ENCODE measurements around the gene C1orf198. TPM values are rescaled to one million over a fixed set of nuclear protein-coding genes. Genes with fewer than 3 reads are reported as not detected.

C1orf198 gene
- total RNA-seq, 1 donor from 2014 or later: 85.2 TPM

Other genes starting within 250 kb of the C1orf198 start
- gene COG2, start 226.0 kb downstream of the C1orf198 start, total RNA-seq (ENCODE audit: insufficient read depth, low replicate concordance): 18.8 TPM
- not detected for gene AGT, start 154.4 kb downstream of the C1orf198 start, total RNA-seq (ENCODE audit: insufficient read depth, low replicate concordance)
- not detected for gene CAPN9, start 121.1 kb downstream of the C1orf198 start, total RNA-seq (ENCODE audit: insufficient read depth, low replicate concordance)
- 4.8 TPM for gene TTC13, start 110.3 kb upstream of the C1orf198 start, total RNA-seq (ENCODE audit: insufficient read depth, low replicate concordance)
- 10.8 TPM for gene ARV1, start 110.6 kb upstream of the C1orf198 start, total RNA-seq (ENCODE audit: insufficient read depth, low replicate concordance)
- gene FAM89A, start 171.7 kb upstream of the C1orf198 start, total RNA-seq (ENCODE audit: insufficient read depth, low replicate concordance): 23.4 TPM

Measured in umbilical cord (tissue), 1 donor.